ENCODE data around the gene TTC8.
"Not testable (repeated sequence)": the region's sequence is repeated elsewhere in the genome, so short reads cannot be mapped to it uniquely, and the experiment has no call there.

DNA sequence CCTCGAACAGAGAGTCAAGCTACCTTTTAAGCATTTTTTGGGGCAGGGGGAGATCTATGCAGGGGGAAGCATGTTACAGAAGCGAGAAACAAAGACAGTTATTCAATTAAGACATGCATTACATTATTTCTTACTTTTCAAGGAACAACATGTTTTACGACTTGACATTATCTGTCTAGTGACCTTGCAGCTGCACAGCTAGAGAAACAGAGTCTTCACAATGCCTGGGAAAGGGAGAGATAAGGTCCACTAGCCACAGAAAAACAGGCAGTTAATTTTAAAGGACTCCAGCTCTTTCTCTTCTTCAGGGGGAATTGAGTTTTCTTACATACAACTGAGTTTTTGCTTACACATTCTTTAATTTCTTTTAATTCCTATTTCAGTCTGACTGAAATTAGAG lies 4.8 kb upstream of the TTC8 start:
- TF ChIP-seq, protein P1, sequence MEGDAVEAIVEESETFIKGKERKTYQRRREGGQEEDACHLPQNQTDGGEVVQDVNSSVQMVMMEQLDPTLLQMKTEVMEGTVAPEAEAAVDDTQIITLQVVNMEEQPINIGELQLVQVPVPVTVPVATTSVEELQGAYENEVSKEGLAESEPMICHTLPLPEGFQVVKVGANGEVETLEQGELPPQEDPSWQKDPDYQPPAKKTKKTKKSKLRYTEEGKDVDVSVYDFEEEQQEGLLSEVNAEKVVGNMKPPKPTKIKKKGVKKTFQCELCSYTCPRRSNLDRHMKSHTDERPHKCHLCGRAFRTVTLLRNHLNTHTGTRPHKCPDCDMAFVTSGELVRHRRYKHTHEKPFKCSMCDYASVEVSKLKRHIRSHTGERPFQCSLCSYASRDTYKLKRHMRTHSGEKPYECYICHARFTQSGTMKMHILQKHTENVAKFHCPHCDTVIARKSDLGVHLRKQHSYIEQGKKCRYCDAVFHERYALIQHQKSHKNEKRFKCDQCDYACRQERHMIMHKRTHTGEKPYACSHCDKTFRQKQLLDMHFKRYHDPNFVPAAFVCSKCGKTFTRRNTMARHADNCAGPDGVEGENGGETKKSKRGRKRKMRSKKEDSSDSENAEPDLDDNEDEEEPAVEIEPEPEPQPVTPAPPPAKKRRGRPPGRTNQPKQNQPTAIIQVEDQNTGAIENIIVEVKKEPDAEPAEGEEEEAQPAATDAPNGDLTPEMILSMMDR (IDR thresholded peaks at IDR 0.05): not testable (repeated sequence)
- TF ChIP-seq POLR2A (IDR thresholded peaks at IDR 0.05): not testable (repeated sequence)
